ENCODE results near the gene HCRTR2.

Gene HCRTR2

DNA sequence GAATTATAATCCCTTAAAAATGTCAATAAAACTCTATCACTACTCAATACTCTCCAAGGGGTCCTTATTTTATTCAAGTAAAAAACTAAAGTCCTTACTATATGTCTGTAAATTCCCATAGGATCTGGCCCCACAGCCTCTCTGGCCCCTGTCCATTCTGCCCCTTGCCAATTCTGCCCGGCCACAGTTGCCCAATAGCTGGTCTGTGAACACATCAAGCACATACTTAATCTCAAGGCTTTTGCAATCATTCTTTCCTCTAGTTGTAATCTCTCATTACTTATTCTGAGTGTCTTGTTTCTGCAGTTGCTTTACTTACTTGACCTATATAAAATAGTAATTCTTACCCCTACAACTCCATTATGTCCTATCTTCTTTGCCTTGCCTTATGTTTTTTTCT, 130.4 kb downstream of the HCRTR2 start:
- in situ Hi-C loops (cut with HindIII; ENCODE audit: low sequenced_read_pairs): no loop called here
- H3K4me3 ChIP-seq (ENCODE audit: low read depth, low read length): no peak overlapping the region
- TF ChIP-seq, protein P1, sequence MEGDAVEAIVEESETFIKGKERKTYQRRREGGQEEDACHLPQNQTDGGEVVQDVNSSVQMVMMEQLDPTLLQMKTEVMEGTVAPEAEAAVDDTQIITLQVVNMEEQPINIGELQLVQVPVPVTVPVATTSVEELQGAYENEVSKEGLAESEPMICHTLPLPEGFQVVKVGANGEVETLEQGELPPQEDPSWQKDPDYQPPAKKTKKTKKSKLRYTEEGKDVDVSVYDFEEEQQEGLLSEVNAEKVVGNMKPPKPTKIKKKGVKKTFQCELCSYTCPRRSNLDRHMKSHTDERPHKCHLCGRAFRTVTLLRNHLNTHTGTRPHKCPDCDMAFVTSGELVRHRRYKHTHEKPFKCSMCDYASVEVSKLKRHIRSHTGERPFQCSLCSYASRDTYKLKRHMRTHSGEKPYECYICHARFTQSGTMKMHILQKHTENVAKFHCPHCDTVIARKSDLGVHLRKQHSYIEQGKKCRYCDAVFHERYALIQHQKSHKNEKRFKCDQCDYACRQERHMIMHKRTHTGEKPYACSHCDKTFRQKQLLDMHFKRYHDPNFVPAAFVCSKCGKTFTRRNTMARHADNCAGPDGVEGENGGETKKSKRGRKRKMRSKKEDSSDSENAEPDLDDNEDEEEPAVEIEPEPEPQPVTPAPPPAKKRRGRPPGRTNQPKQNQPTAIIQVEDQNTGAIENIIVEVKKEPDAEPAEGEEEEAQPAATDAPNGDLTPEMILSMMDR (IDR thresholded peaks at IDR 0.05; ENCODE audit: low read depth, low read length, missing control alignments): no peak
- no peak for DNase-seq (ENCODE audit: low read depth)

DNA sequence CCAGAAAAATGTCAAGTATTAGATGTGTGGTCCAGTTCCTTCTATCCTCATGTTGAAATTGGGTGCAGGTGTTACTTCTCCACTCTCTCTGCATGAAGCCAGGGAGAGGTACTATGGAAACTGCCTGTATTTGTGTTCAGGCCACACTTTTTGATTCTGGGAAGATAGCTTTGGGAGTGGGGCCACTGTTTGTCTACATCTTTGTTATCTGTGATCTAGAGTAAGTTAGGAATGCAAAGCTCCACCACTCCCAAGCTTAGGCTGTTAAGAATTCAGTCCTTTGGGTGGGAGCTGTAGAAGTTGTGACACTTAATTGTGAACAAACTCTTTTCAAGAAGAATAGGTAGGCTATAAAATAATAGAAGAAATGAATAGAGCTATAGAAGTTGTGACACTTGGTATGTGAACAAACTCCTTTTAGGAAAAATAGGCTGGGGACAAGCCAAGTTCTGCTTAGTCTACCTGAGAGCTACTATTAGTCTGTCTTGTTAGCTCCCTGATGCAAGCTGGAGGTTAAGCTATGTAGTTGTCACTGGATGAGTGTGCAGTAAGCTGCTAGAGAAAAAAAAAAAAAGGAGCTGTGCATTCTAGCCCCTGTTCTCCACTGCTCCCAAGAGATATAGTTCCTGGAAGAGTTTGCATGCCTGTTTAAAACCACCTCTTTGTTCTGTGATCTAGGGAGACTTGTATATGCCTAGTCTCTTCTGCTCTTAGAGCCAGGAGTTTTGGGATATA, 145.8 kb downstream of the HCRTR2 start:
- TF ChIP-seq, protein P1 (IDR thresholded peaks at IDR 0.05; ENCODE audit: low read depth, low read length, missing control alignments): no peak
- DNase-seq (ENCODE audit: low read depth): no peak
- in situ Hi-C loops (cut with HindIII; ENCODE audit: low sequenced_read_pairs): no loop called here
- H3K4me3 ChIP-seq (ENCODE audit: low read depth, low read length): no peak overlapping the region

DNA sequence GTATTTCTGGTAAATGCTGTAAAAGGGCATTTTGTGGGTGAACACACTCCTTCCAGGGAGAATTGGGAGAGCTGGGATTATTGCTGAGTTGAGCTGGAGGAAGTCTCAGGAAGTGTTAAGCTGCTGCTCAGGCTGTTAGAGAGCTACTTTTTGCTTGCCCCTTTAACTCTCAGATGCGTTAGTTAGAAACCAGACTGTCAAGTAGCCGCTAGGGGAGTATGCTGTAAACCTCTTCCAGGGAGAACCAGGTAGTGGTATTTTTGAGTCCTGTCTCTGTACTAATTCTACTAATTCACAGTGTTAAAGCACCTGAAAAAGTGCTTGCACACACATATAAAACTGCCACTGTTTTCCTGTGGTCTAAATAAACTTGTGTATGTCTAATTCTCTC, 146.4 kb downstream of the HCRTR2 start:
- in situ Hi-C loops (cut with HindIII; ENCODE audit: low sequenced_read_pairs): no loop called here
- DNase-seq (ENCODE audit: low read depth): no peak
- H3K4me3 ChIP-seq (ENCODE audit: low read depth, low read length): no peak overlapping the region
- TF ChIP-seq, protein P1 (IDR thresholded peaks at IDR 0.05; ENCODE audit: low read depth, low read length, missing control alignments): no peak

DNA sequence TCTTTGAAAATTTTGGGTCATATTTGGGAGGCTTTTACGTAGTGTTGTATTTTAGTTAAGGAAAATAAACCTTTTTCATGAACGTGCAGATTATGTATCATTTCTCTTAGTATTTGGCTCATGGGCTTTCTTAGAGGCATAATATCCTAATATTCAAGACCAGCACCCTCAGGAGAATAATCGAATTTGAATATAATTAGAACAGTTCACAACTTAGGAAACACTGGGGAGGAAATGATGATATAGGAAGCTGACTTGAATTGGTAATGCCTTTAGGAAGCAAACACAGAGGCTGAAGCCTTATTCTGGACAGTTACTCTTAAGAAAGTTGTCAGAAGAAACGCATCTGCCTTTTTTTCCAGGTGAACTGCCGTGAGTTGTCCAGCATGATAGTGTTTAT, 152.9 kb downstream of the HCRTR2 start, which contains the start of gene GFRAL:
GFRAL (plus strand) TSS at position 301 of the 400 bp plus-strand sequence; CDS start at position 387, 86 bp downstream.
- no peak for DNase-seq (ENCODE audit: low read depth)
- H3K4me3 ChIP-seq (ENCODE audit: low read depth, low read length): no peak within 1 kb of the TSS
- TF ChIP-seq, protein P1 (IDR thresholded peaks at IDR 0.05; ENCODE audit: low read depth, low read length, missing control alignments): no peak
- in situ Hi-C loops (cut with HindIII; ENCODE audit: low sequenced_read_pairs): no loop called here
